ENCODE results near the gene GIT2. TPM values are rescaled to one million over a fixed set of nuclear protein-coding genes. Genes with fewer than 3 reads are reported as not detected.
A peak's percentile ranks its signal among the peaks of the same experiment; 100 is the strongest.

GIT2 gene
- total and polyA plus RNA-seq, 2 of the 8 experiments (the other 6 are each of a cell fraction or from before 2014, with no cell fraction given): 9.6 to 20.7 TPM

DNA sequence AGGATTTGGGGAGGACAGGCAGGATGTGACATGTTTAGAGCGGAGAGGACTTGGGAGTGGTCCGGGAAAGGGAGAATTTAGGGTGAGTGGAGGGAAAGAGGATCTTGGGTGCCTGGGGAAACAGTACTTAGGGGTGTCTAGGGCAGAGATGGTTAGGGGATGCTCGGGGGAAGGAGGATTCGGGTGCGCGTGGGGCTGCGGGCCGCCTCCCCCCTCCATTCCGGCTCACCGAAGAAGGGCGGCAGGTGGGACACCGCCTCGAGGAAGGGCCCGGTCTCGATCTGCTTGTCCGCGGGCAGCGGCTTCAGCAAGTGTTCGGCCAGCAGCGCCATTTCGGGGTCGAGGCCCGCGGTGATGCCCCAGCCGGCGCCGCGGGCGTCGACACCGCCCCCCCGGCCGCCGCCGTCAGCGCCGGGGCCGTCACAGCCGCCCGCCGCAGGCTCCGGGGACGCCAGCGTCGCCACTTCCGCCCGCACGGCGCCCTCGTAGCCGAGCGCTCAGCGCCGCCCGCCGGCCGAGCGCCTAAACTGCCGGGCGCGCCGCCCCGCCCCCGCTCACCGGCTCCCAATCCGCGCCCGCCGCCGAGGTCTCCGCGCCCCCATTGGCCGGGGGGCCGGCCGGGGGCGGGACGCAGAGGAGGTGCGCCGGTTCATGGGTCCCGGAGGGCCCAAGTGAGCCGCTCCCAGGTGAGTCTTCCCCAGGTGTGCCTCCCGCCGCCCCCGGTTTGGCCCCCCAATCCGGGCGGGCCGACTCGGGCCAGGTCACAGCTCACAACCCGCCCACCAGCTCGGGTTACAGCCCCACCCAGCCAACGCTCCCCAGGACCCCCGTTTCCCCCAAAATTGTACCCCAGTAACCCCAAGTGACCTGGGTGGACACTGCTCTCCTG lies 115.9 kb downstream of the GIT2 start, which contains the start of gene GLTP:
TSS of gene GLTP (minus strand) at position 499 of the 889 bp plus-strand sequence. CDS start at position 332, 167 bp downstream.
- H3K4ac ChIP-seq (replicated peaks; ENCODE audit: insufficient read length, low read depth, low read length): peak within 1 kb of the TSS; percentile 19
- H2BK120ac ChIP-seq (replicated peaks; ENCODE audit: low read depth, low read length): peak within 1 kb of the TSS; percentile 99
- H3K9ac ChIP-seq (replicated peaks in 1 of 4; ENCODE audit: extremely low read depth in 1 of 4, low read depth in 3 of 4, low read length in 3 of 4): peak within 1 kb of the TSS; percentile 40 to 83 (median 64)
- H2BK20ac ChIP-seq (ENCODE audit: low read length): 0 out of 2 replicates have a peak within 1 kb of the TSS, but pooled peaks have one; percentile 43
- peak within 1 kb of the TSS; percentile 72 to 93 (median 82) for H3K4me3 ChIP-seq (ENCODE audit: extremely low read depth in 1 of 4, insufficient read depth in 2 of 4, low read depth in 3 of 4, low read length in 4 of 4)
- H2BK5ac ChIP-seq (ENCODE audit: low read depth, low read length): peak within 1 kb of the TSS; percentile 88
- H4K8ac ChIP-seq (ENCODE audit: extremely low read depth, insufficient read depth, low read length): peak within 1 kb of the TSS; percentile 28; the same call in 1 of the 2 replicates
- WGBS, 2 experiments (ENCODE audit: extremely low coverage in 1 of 2, insufficient coverage in 1 of 2, insufficient read length in 1 of 2, insufficient replicate concordance in 2 of 2, low coverage in 1 of 2, low lambda C conversion rate in 2 of 2, missing lambda C conversion rate in 1 of 2): 1% methylated on average over 9 of the region's 92 CpGs; no CpG with 5 or more reads in 1 of the 2 experiments
- H2BK15ac ChIP-seq (ENCODE audit: low read length): 0 out of 2 replicates have a peak within 1 kb of the TSS, but pooled peaks have one; percentile 1
- H2AK5ac ChIP-seq (ENCODE audit: low read depth, low read length): peak within 1 kb of the TSS; percentile 87
- H3K79me1 ChIP-seq (ENCODE audit: low read depth, low read length): peaks cover 3% of the 10 kb centered on the region; the same call in 1 of the 2 replicates
- peak within 1 kb of the TSS; percentile 94 for H4K91ac ChIP-seq (replicated peaks; ENCODE audit: insufficient read length, low read length)
- ChIA-PET POLR2A (ENCODE audit: partially characterized antibody) (interaction anchor here (1.0 to 2.2 kb wide), 2 partner anchors 14 to 78 kb away, joined by 4 to 8 read pairs; no protein-coding TSS in a partner anchor), CTCF (ENCODE audit: partially characterized antibody) (interaction anchor here (1.3 to 3.3 kb wide), 6 partner anchors 9 to 75 kb away, joined by 3 to 37 read pairs (median 10); no protein-coding TSS in a partner anchor)
- H2AFZ ChIP-seq (ENCODE audit: low read length): peak within 1 kb of the TSS; percentile 87
- DNase-seq (ENCODE audit: low read depth in 1 of 2, low spot score in 2 of 2): peak; percentile 44 to 91
- H3K23me2 ChIP-seq (ENCODE audit: low read depth, low read length): peaks cover 14% of the 10 kb centered on the region
- H3K4me1 ChIP-seq (replicated peaks in 1 of 4; ENCODE audit: control insufficient read depth in 3 of 4, insufficient read depth in 4 of 4, low read length in 3 of 4): peaks cover 11 to 29% (median 14%) of the 10 kb centered on the region in 4 experiments
- H3K27ac ChIP-seq (ENCODE audit: low read depth, low read length): peak within 1 kb of the TSS; percentile 43; the same call in 1 of the 2 replicates
- H3K9me3 ChIP-seq (ENCODE audit: insufficient read depth in 2 of 2, low read depth in 1 of 2, low read length in 1 of 2): no peaks in the 10 kb centered on the region
- H3K79me2 ChIP-seq (ENCODE audit: control insufficient read depth in 1 of 2, insufficient read depth in 2 of 2, low read length in 2 of 2): peaks cover 0 to 20% of the 10 kb centered on the region in 2 experiments; a peak in 2 of 4 replicates
- H3K14ac ChIP-seq (ENCODE audit: insufficient read length): peak within 1 kb of the TSS; percentile 24
- H3K27me3 ChIP-seq (replicated peaks in 1 of 4; ENCODE audit: control insufficient read depth in 3 of 4, extremely low read depth in 1 of 4, insufficient read depth in 3 of 4, low read length in 3 of 4): no peaks in the 10 kb centered on the region; a peak in 1 of 7 replicates
- H3K23ac ChIP-seq (ENCODE audit: insufficient read length): no peak within 1 kb of the TSS
- H3K36me3 ChIP-seq (ENCODE audit: control insufficient read depth in 2 of 4, insufficient read depth in 4 of 4, low read length in 3 of 4): no peaks in the 10 kb centered on the region
- peak within 1 kb of the TSS; percentile 44 for H4K5ac ChIP-seq (ENCODE audit: insufficient read length, low read depth, low read length)
- peaks cover 0 to 7% of the 10 kb centered on the region in 2 experiments for H4K20me1 ChIP-seq (replicated peaks in 1 of 2; ENCODE audit: control insufficient read depth in 1 of 2, insufficient read depth in 2 of 2, low read length in 2 of 2)
- H3K56ac ChIP-seq (replicated peaks; ENCODE audit: insufficient read length, low read depth, low read length): peak within 1 kb of the TSS; percentile 64
- H2BK12ac ChIP-seq (ENCODE audit: low read depth, low read length): peak within 1 kb of the TSS; percentile 41
- FAIRE-seq: no peak
- H3K4me2 ChIP-seq (ENCODE audit: insufficient read depth in 1 of 2, low read depth in 2 of 2, low read length in 2 of 2): peak within 1 kb of the TSS; percentile 99 to 100
- H3K18ac ChIP-seq (ENCODE audit: extremely low read depth, low read length): no peak within 1 kb of the TSS; the same call in 1 of the 2 replicates
- TF ChIP-seq CREB1 (IDR thresholded peaks at IDR 0.05): peak; percentile 50
- TF ChIP-seq MAFK (IDR thresholded peaks at IDR 0.05; ENCODE audit: low read depth, low read length): no peak
- TF ChIP-seq CTBP2 (IDR thresholded peaks at IDR 0.05; ENCODE audit: borderline replicate concordance, insufficient read depth, insufficient read length, low read length): no peak
- TF ChIP-seq BRCA1 (IDR thresholded peaks at IDR 0.05; ENCODE audit: low read depth, low read length): no peak
